Measurements from ENCODE around the gene GAB2.
"Not testable (repeated sequence)": the region's sequence is repeated elsewhere in the genome, so short reads cannot be mapped to it uniquely, and the experiment has no call there.

DNA sequence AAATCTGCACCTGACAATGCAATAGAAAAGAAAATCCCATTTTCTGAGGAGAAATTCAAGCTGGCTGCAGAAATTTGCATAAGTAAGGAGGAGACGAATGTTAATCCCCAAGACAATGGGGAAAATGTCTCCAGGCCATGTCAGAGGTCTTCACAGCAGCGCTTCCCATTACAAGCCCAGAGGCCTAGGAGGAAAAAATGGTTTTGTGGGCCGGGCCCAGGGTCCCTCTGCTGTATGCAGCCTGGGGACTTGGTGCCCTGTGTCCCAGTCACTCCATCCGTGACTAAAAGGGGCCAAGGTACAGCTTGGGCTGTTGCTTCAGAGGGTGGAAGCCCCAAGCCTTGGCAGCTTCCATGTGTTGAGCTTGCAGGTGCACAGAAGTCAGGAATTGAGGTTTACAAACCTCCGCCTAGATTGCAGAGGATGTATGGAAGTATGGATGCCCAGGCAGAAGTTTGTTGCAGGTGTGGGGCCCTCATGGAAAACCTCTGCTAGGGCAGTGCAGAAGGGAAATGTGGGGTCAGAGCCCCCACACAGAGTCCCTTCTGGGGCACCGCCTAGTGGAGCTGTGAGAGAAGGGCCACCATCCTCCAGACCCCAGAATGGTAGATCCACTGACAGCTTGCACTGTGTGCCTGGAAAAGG is 144.9 kb downstream of the GAB2 start:
- TF ChIP-seq, protein P1, sequence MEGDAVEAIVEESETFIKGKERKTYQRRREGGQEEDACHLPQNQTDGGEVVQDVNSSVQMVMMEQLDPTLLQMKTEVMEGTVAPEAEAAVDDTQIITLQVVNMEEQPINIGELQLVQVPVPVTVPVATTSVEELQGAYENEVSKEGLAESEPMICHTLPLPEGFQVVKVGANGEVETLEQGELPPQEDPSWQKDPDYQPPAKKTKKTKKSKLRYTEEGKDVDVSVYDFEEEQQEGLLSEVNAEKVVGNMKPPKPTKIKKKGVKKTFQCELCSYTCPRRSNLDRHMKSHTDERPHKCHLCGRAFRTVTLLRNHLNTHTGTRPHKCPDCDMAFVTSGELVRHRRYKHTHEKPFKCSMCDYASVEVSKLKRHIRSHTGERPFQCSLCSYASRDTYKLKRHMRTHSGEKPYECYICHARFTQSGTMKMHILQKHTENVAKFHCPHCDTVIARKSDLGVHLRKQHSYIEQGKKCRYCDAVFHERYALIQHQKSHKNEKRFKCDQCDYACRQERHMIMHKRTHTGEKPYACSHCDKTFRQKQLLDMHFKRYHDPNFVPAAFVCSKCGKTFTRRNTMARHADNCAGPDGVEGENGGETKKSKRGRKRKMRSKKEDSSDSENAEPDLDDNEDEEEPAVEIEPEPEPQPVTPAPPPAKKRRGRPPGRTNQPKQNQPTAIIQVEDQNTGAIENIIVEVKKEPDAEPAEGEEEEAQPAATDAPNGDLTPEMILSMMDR (conservative IDR thresholded peaks at IDR 0.05; ENCODE audit: low read depth, low read length): not testable (repeated sequence)
- not testable (repeated sequence) for TF ChIP-seq POLR2A (IDR thresholded peaks at IDR 0.05; ENCODE audit: low read depth, low read length)

All from IMR-90 (cell line).